GM18508 (cell line): ENCODE results near the gene BRMS1L.

Experiments used
- ATAC-seq: cut with Tn5 transposase; IDR thresholded peaks from one replicate; pipeline ENCODE4 v1.9.1; 2021; ENCODE audit warnings: moderate number of reproducible peaks; ENCODE audit not compliant: insufficient read depth, unreplicated experiment

The BRMS1L gene

DNA sequence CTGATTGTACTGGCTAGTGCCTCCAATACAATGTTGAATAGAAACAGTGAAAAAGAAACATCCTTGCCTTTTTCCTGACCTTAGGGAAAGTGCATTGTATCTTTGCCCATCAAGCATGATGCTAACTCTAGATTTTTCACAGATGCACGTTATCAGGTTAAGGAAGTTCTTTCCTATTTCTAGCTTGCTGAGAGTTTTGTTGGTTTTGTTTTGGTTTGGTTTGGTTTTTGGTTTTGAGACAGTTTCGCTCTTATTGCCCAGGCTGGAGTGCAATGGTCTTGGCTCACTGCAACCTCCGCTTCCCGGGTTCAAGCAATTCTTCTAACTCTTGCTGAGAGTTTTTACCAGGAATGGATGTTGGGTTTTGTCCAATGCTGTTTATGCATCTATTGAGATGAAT is 89.0 kb downstream of the BRMS1L start:
- no peak for ATAC-seq

- no peak for ATAC-seq
These were observed 89.6 kb downstream of the BRMS1L start for GRCh38 chr14:35915775-35916174.
